ENCODE measurements around the gene CEP95.

CEP95 gene

DNA sequence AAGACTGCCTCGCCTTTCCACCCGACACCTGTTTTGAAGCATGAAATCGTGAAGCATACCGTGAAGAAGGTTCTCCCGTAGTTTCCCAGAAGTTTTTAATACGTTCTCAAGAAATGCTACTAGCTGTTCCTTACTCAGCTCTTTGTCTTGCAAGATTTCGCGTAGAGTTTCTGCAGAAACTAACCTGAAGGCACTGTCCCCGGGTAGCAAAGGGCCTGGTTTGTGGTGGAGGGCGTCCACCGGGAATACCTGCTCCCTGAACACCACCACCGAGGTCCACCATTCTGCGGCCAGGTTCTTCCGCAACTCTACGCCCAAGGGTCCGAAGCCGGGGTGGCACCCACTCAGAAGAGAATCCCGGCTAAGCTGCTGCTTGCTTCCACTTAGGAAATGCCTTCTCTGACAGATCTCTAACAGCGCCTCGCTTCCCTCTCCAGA, 10.4 kb upstream of the CEP95 start:
- no peak for DNase-seq

DNA sequence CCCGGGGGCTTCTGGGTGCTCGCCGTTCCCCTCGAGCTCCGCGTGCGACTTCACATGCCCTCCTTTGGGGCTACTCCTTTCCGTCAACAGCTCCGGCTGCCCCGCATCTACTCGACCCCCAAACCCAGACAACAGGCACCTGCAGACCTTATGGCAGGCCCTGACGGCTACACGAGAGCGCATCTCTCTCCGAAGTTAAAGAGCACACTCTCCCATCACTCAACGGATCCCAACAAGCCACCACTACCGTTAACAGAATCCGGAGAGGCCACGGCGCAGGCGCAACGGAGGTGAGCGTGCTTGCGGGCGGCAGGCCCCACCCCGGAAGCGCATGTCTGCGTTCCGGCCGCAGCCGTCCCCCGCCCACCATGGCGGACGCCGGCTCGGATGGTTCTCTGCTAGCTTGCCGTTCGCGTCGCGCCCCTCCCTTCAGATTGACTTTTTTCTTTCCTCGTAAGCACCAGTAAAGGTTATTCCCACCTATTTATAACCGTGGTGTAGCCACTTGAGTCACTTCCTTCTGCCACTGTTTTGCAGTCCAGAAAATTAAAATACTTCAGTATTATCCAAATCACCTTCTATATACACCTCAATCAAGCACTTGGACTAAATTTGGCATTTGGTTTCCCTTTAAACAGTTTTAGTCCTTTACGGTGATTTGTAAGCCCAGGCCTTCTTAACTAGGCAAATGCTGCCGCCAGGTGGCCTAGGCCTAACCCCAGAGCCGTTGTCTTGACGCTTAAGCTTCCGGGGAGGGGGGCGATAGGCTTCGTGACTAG, 9.8 kb upstream of the CEP95 start, which contains the start of gene POLG2:
TSS of gene POLG2 (minus strand) at position 269 of the 779 bp plus-strand sequence. CDS start at position 183, 86 bp downstream.
- DNase-seq, result peak; percentile 87

DNA sequence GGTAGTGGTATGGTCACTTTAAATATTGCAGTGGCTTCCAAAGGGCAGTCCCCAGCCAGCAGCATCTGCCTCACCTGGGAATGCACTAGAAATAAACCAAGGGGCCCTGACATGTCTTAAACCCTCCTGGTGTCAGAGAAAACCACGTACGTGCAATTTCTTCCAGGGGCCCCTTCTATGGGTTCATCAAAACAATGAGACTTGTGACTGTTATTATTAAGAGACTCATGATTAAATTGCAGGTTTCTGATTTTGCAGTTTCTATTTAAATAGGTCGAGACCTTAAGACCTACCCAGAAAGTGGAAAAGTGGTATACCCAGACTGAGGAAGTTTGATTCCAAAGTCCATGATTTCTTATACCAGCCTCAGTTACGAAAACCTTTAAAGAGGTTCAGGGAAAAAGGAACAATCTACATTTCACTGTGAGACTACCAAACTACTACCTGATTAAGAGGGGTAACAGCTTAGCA, 9.2 kb upstream of the CEP95 start:
- DNase-seq, result no peak

DNA sequence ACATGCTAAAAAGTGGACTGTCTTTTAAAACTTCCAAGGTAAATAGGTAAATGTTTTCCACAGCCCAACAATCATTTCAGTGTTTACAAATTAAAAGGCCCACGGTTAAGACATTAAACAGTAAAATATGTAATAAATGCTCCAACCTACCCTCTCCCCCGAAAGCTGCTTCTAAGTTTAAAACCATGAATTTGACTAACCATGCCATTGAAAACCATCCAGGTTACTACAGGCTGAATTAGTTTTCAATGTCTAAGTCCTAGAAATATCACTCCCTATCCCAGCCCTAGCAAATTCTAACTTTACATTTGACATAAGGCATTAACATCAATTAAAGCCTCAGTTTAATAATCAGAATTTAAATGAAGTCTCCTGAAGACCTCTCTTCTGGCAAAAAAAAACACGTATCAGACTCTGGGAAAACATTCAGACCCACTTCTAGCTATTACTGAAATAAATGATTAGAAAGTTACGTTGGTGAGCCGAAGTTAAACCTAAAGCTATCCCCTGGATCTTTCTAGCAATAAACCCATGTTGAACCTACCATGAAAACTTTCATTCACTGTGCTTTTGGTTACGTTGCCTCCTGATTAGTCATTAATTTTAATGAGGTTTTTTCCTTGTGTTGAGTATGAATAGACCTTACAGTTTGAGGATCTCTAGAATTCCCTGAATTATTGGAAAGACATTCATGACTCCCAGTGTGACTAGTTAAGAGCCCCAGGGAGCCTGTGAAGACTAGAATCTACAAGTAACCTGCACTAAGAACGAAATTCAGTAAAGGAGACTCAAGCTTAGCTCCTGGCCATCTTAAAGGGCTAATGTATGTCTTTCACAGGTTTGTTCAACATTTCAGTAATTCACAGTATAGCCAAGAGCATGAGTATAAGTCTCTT, 8.2 kb upstream of the CEP95 start:
- DNase-seq, result no peak

DNA sequence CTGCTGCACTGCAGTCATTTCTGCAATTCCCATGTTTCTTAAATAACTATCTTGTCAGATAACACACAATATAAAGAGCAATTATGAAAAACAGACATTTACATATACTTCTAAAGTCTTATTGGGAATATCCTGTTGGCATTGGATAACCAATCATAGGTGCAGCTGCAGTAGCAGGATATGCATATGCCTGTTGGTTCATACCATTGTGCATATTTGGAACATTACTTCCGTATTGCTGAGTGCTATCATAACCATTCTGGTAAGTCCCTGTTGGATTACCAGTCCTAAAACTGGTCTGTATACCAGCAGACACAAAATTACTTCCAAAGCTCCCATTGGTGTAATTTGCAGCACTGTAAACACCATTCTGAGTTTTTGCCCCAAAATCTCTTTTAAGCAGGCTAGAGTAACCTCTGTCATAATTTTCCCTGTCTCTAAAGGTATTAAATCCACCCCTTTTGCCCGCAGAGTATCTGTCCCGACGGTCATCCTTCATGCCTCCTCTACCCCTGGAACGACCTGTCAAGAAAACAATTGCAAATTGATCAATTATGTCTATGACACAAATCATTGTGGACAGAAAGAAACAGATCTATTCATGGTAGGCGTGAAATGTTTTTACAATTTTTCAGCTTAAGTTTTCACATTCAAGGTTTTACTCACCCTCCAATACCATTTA, 6.8 kb upstream of the CEP95 start:
- no peak for DNase-seq

DNA sequence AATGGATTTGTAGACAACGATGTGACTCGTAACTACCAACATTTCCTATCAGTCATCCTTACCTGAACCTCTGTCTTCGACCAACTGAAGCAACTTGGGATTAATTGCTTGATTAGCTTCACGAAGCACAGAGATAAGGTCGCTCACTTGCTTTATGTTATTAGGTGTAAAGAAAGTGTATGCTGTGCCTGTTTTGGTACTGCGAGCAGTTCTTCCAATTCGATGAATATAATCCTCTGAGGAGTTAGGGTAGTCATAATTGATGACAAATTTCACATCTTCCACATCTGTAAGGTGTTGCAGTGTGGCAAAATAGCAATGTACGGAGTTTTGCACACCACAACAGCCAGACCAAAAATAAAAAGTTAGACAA, 6.3 kb upstream of the CEP95 start:
- no peak for DNase-seq

DNA sequence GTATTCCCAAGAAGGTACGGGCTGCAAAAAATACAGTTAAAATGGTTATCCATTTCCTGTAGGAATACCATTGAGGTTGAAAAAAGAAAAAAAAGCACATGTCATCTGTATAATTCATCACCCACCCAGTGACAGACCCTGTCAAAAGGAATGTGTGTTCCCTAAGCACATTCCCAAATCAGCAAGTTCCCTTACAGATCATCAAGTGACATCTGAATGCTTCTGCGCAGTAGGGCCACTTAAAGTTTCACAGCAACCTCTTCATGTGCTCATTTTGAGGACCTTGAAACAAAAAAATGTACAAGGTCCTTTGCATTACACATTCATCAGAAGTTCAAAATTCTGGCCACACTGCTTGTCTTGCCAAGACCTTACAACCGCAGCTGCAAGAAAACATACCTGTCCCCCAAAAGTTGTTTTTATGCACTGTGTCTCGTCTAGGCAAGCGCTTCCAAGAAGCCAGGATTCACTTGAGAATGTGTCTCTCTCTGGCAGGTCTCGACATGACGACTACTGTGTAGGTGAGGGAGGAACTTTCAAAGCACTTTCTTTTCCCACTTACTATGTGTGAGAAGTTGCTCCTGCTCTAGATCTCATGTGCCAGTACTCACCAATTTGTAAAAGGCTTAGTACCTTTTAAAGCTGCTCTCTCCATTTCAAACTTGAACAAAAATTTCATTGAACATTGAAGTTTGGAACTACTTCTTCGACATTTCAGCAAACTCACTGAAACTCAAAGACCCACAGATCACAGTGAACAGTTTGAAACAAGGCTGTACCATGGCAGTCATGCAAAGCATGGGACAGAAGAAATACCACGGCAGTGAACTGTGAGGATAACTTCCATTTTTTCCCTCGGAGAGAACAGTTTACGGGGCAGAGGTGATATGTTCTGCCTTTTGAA, 5.7 kb upstream of the CEP95 start:
- DNase-seq, result no peak

DNA sequence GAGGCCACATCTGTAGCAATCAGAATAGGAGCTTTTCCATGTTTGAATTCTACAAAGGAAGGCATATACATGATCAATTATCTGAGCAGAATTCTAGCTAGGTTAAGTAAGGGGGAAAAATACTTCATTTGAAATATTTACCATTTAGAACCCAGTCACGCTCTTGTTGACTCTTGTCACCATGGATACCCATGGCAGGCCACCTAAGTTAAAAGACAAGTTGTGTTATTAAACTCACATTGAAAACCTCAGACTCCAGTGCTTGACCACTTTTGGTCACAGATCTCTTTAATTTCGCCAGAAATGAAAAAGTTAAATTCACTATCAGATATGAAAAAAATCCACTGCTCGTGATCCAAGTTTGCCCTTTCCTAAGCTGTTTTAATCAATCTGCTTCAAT, 4.8 kb upstream of the CEP95 start:
- DNase-seq, result no peak

DNA sequence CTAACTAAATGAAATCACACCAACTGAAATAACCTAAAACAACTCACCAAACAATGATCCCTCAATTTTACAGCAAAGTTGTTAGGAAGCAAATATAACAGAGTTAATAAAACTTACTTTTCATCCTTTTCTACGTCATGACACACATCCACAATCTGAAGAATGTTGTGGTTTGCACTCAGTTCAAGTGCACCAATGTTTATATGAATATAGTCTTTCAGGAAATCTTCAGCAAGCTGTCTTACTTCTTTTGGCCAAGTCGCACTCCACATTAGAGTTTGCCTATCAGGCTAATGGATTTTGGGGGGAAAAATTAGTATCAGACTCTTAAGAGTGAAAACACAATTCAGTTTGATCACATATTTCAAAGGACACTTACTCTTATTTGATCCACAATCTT, 4.0 kb upstream of the CEP95 start:
- no peak for DNase-seq

DNA sequence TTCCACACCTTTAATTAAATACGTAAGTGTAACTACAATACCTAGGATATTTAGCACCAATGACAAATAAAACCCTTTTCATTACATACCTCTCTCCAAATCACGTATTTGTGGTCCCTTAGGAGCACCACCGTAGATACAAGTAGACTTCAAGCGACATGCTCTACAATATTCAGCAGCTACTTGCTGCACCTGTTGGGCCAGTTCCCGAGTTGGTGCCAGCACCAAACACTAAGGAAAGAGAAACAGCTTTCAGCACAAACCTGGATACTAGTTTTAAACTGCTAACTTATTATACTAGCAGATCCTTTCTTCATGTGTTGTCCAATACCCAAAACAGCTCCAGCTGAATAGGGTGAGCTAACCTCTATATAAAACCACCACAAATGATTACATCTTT, 3.4 kb upstream of the CEP95 start:
- no peak for DNase-seq

DNA sequence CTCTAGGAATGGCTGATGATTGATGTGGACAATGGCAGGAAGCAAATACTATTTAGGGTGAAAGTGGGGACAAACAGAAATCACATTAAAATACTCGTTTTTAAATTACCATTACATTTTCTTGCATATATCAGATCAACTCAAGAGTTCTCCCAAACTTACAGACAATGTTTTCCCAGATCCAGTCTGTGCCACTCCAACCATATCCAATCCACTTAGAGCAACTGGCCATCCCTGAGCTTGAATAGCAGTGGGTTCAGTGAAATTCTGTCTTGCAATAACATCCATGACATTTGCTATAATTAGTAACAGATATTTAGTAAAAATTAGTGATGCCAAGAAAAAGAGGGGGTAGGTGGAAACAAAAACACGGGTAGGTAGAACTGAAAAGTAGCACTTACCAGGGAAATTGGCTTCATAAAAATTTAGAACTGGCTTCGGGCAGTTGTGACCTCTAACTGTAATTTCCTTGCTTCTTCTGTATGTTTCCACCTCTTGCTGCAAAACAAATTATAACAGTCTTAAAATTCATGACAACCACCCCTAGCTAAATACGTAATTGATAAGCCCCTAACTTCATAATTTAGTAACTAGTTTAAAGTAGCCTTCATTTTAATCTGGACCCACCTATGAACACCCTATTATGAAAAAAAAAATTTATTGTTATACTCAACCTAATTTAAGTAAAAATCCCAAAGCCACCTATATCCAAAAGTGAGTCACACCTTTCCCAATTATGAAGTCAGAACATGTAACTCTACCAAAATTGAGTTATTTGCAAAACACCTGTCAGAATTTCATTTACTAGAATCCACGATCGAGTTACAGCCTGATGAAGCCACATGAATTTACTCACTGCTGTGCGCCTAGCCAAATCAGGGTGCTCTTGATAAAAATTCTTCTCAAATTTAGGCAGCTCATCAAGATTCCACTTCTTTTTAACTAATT, 2.7 kb upstream of the CEP95 start:
- no peak for DNase-seq

DNA sequence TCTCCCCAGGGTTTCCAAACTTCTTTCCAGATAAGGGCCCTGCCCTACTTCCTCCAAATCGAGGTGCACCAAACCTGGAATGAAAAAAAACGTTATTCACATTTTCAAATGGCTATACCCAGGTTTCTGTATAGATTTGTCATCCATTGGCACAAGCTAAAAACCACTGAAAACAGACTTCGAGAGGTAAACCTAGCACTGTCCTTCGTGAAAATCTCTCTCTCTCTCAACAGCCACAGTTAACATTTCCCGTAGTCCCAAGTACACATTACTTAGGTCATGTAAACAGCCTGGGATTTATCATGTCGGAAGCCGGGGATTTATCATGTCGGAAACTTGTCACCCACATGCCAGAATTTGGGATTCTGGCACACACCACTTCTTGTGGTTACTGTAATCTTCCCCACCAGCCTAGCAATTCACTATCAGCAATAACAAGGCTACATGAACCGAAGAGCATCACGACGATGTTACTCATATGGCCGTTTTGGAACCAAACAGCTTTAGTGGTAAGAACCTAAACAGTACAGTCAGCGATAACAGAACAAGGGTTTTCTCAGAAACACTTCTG, 1.9 kb upstream of the CEP95 start:
- peak; percentile 49 for DNase-seq

DNA sequence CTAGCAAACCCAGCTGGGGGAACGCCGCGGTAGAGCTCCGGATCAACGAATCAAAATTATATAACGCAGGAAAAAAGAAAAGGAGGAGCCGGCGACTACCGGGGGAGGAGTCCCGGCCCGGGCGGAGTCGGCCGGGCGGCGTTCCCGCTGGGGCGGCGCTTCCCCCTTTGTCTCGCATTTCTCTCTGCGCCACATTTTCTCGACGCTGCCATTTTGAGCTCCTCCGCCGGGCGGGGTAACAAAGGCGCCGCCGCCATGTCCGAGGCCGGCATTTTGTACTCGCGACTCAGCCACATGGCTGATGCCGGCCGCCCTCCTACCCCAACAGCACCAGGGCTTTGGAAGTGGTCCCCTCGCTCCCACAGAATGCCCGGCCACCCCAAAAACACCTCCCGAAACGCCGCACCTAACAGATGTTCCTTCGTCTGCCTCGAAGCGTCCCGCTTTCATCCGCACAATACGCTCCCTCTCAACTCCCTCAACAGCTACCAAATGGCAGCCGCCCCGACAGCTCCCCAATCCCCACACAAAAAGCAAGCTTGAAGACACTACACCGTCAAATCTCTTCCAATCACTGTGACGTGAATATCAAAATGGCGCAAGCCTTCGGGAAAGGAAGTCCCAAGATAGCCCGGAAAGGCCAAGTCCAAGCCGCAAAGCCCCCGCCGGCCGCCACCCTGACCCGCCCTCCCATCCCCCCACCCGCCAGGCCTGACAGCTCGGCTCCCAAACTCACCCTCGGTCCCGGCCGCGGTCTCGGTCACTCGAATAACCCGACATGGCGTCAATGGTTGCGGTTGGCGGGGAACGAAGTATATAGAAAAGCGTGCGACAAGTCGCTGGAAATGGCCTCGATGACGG, 1.2 kb upstream of the CEP95 start:
- peak; percentile 57 for DNase-seq

DNA sequence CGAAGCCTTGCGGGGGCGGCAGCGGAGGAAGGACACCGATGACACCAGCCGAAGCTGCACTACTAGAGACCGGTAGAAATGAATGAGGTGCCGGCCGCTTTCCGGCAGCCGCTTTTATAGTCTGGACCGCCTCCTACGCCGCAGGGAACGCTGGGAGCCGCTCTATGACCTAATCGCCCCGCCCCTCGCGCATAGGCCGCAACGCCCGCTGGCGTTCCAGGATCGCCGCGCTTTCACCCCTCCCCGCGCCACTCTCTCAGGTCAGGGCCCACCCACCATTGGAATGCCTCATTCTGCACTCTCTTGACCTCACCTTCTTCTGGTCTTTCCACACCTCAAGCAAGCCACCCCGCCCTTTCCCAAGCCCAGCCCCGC, 589 bp upstream of the CEP95 start, which contains the start of gene DDX5:
TSS of gene DDX5 (minus strand) at position 89 of the 375 bp plus-strand sequence. CDS start 170 bp downstream, outside the sequence.
- peak; percentile 99 for DNase-seq

DNA sequence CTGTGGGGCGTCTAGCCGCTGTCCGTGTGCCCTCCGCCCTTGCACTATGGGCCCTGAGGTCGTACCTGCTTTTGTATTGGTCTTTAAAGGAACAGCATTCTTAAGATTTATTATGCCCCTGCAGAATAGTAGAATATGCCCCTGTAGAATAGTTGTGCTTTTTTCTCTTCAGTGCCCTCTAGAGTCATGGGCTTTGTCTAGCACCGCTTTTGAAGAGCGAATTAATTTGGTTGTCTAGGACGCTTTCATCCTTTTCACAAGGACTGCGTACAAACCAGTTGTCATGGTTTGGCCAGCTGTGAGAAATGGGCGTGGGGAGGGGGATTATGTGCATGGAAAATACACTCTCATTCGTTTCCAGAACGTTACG, 621 bp downstream of the CEP95 start:
- DNase-seq, result peak; percentile 79

DNA sequence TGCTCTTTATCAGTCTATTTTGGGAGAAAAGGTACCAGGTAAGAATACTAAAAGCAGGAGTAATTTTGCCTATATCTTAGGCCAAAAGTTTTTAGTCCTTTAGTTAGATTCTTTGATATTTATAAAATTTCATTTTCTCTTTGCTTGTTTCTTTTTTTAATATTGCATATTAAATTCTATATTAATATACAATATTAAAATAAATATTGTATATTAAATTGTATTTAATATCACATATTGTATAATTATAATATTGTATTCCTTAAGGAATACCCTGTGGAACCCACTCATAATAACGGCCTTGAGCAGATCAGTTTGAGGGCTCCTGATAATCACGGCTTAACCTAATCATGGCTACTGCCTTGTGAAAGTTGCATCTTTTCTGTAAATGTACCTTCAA, 1.9 kb downstream of the CEP95 start:
- no peak for DNase-seq

DNA sequence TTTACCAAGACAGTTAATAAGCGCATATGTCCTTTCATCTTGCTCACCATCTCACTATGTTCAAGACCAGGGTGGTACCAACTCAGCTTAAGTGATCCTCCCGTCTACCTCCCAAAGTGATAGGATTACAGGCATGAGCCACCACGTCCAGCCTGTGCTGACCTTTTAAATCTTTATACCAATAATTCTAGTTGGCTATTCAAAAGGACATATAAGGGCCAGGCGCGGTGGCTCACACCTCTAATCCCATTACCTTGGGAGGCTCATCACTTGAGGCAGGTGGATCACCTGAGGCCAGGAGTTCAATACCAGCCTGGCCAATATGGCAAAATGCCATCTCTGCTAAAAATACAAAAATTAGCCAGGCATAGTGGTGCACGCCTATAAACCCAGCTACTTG, 2.4 kb downstream of the CEP95 start:
- no peak for DNase-seq

DNA sequence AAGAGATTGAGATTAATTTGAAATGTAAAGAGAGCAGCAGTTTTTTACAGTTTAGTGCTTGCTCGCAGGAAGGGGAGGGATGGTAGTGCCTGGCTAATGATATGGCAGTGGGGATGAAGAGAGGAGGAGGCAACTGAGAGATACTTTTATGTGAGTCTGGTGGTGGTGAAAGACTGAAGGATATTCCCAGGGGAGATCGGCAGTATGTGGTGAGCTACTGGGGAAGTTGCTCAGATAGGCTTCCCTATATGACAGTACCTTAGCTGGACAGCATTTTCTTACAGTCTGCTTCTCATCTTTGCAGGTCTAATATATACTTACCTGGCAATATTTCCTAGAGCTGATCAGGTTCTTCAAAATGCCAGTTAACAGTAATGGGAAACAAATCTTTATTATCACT, 8.6 kb downstream of the CEP95 start:
- DNase-seq, result no peak

DNA sequence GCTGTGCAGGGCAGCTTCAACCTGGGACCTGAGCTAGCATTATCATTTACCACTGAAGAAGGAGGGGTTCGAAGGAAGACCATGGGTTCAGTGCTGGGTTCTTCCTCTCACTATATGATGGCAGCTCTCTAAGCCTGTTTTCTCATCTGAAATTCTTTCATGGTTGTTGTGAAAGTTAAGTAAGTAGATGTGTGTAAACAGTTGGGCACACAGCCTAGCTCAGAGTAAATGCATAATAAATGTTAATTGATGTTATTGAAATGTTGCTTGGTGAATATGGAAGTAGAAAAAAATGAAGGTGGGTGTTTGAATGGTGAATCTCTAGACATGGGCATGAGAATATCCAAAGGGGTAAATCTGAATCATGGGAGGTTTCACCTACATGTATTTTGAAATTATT, 9.1 kb downstream of the CEP95 start:
- DNase-seq, result no peak

DNA sequence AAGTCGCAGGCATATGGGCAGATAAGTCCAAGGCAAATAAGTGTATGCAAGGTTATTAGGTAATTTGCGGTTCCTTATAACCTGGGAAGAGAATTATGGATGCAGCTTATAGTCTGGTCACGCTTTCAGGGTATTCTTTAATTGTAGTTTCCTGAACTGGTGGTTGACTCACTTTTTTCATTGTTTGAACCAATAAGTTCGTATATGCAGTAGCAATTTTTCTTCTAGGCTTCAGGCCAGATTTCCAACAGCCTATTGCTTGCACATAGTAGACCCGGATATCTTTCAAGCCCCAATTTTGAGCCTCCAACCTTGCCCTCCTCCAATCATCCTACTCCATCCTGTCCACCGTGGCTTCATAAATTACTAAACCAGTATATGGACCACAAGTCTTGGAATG, 12.8 kb downstream of the CEP95 start:
- DNase-seq, result no peak
